Measurements from ENCODE around the gene CCNG1. TPM values are rescaled to one million over a fixed set of nuclear protein-coding genes. Genes with fewer than 3 reads are reported as not detected.

CCNG1 gene
- polyA plus RNA-seq, 2 of the 4 experiments (the other 2 are of a cell fraction), result 76.5 to 80.8 TPM

DNA sequence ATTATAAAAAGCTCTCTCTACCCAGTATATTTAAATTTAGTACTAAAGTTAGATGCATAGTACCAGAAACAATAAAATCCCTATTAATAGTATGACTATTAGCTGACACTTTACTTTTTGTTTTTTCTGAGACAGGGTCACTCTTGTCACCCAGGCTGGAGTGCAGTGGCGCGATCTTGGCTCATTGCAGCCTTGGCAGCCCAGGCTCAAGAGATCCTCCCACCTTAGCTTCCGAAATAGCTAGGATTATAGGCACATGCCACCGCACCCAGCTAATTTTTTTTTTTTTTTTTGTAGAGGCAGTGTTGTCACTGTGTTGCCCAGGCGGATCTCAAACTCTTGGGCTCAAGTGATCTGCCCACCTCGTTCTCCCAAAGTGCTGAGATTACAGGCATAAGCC, 8.0 kb downstream of the CCNG1 start (continued):
- TF ChIP-seq, protein P1, sequence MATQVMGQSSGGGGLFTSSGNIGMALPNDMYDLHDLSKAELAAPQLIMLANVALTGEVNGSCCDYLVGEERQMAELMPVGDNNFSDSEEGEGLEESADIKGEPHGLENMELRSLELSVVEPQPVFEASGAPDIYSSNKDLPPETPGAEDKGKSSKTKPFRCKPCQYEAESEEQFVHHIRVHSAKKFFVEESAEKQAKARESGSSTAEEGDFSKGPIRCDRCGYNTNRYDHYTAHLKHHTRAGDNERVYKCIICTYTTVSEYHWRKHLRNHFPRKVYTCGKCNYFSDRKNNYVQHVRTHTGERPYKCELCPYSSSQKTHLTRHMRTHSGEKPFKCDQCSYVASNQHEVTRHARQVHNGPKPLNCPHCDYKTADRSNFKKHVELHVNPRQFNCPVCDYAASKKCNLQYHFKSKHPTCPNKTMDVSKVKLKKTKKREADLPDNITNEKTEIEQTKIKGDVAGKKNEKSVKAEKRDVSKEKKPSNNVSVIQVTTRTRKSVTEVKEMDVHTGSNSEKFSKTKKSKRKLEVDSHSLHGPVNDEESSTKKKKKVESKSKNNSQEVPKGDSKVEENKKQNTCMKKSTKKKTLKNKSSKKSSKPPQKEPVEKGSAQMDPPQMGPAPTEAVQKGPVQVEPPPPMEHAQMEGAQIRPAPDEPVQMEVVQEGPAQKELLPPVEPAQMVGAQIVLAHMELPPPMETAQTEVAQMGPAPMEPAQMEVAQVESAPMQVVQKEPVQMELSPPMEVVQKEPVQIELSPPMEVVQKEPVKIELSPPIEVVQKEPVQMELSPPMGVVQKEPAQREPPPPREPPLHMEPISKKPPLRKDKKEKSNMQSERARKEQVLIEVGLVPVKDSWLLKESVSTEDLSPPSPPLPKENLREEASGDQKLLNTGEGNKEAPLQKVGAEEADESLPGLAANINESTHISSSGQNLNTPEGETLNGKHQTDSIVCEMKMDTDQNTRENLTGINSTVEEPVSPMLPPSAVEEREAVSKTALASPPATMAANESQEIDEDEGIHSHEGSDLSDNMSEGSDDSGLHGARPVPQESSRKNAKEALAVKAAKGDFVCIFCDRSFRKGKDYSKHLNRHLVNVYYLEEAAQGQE (IDR thresholded peaks at IDR 0.05), result no peak

DNA sequence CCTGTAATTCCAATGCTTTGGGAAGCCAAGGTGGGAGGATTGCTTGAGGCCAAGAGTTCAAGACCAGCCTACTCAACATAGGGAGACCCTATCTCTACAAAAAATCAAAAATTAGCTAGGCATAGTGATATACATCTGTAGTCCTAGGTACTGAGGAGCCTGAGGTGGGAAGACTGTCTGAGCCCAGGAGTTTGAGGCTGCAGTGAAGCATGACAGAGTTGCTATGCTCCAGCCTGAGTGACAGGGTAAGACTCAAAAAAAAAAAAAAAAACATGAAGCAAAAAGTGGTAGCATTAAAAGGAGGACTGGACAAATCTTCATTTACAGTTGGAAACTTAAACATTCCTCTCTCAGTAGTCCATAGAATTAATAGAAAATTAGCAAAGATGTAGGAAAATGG, 9.8 kb downstream of the CCNG1 start:
- TF ChIP-seq JUN (IDR thresholded peaks at IDR 0.05), result no peak
- no peak for TF ChIP-seq RARB (CRISPR knock-in tag; IDR thresholded peaks at IDR 0.05)
- no peak for TF ChIP-seq CHD2 (IDR thresholded peaks at IDR 0.05; ENCODE audit: low read length, partially characterized antibody)
- TF ChIP-seq ESRRA (IDR thresholded peaks at IDR 0.05; ENCODE audit: borderline replicate concordance, low read length), result no peak
- TF ChIP-seq, protein P2, sequence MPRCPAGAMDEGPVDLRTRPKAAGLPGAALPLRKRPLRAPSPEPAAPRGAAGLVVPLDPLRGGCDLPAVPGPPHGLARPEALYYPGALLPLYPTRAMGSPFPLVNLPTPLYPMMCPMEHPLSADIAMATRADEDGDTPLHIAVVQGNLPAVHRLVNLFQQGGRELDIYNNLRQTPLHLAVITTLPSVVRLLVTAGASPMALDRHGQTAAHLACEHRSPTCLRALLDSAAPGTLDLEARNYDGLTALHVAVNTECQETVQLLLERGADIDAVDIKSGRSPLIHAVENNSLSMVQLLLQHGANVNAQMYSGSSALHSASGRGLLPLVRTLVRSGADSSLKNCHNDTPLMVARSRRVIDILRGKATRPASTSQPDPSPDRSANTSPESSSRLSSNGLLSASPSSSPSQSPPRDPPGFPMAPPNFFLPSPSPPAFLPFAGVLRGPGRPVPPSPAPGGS (IDR thresholded peaks at IDR 0.05), result no peak
- TF ChIP-seq POLR2AphosphoS2 (conservative IDR thresholded peaks at IDR 0.05; ENCODE audit: low read length), result no peak
- ATAC-seq (no peak), DNase-seq (ENCODE audit: low read depth in 1 of 2, low spot score in 1 of 2) (no peak), FAIRE-seq (no peak)
- no peak overlapping the region for H3K27ac ChIP-seq
- no peak overlapping the region for H3K4me2 ChIP-seq
- CTCF ChIA-PET, result no interaction called here
- no peaks in the 10 kb centered on the region for H3K4me1 ChIP-seq
- no peak overlapping the region for H3K4me3 ChIP-seq
- POLR2A ChIA-PET, result interaction anchor here (0.6 to 1.8 kb wide), 2 partner anchors 9 to 13 kb away, joined by 4 to 5 read pairs; partner anchors contain the start of genes CCNG1, HMMR and NUDCD2
- H3K9me3 ChIP-seq, result no peaks in the 10 kb centered on the region

DNA sequence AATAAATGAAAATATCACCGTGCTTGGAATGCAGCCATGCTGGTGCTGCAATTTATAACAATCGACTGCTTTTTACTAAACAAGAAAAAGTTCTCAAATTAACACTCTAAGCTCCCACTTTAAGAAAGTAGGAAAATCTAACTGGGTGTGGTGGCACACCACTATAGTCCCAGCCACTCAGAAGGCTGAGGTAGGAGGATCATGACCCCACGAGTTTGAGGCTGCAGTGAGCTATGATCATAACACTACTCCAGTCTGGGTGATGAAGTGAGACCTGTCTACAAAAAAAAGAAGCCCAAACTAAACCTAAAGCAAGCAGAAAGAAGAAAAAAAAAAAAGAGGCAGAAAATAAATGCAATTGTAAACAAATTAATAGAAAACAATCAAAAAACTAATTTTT, 10.5 kb downstream of the CCNG1 start:
- 91% methylated on average over 3 of the region's 3 CpGs for WGBS (ENCODE audit: missing lambda C conversion rate)
- Histone ChIP-seq H3K27ac (no peak overlapping the region), H3K4me2 (no peak overlapping the region), H3K9me3 (no peaks in the 10 kb centered on the region), H3K4me1 (no peaks in the 10 kb centered on the region), H3K4me3 (no peak overlapping the region)
- CTCF ChIA-PET, result no interaction called here
- no peak for DNase-seq (ENCODE audit: low read depth in 1 of 2, low spot score in 1 of 2)
- TF ChIP-seq FOSL2 (IDR thresholded peaks at IDR 0.05) (no peak), FOSL2 (CRISPR knock-in tag; IDR thresholded peaks at IDR 0.05) (no peak)
- POLR2A ChIA-PET, result interaction anchor here (0.6 to 1.8 kb wide), 2 partner anchors 10 to 12 kb away, joined by 4 to 5 read pairs; partner anchors contain the start of genes CCNG1, HMMR and NUDCD2
- no peak for ATAC-seq
- no peak for FAIRE-seq

DNA sequence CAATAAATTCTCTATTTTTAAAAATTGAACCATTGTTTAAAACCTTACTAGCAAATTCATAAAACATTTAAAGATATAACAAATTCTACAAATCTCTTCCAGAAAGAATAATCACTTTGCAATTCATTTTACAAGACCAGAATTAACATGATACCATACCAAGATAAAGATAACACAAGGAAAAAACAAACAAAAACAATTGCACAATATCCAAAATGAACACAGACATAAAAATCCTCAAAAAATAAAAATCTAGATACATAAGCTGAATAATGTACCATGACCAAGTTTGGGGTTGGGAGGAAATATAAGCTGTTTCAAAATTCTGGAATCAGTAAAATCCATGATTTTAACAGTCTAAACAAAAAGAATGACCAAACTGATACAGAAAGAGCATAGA, 11.1 kb downstream of the CCNG1 start:
- Histone ChIP-seq H3K27ac (no peak overlapping the region), H3K4me3 (no peak overlapping the region), H3K4me2 (no peak overlapping the region), H3K4me1 (no peaks in the 10 kb centered on the region), H3K9me3 (no peaks in the 10 kb centered on the region)
- DNase-seq (ENCODE audit: low read depth in 1 of 2, low spot score in 1 of 2) (no peak), FAIRE-seq (peak; percentile 23), ATAC-seq (no peak)
- POLR2A ChIA-PET, result interaction anchor here (3.3 kb wide), 1 partner anchor 11 kb away, joined by 17 read pairs; the partner anchor contains the start of genes HMMR and NUDCD2
- TF ChIP-seq RFX5 (IDR thresholded peaks at IDR 0.05) (no peak), SMC3 (IDR thresholded peaks at IDR 0.05) (no peak), POLR2AphosphoS2 (conservative IDR thresholded peaks at IDR 0.05; ENCODE audit: low read length) (no peak), POLR2A (IDR thresholded peaks at IDR 0.05; ENCODE audit: low read length) (no peak), ESRRA (IDR thresholded peaks at IDR 0.05; ENCODE audit: borderline replicate concordance, low read length) (no peak), ZSCAN20 (CRISPR knock-in tag; IDR thresholded peaks at IDR 0.05) (no peak), TP53 (CRISPR knock-in tag; IDR thresholded peaks at IDR 0.05) (no peak), NR3C1 (IDR thresholded peaks at IDR 0.05) (no peak), JUNB (IDR thresholded peaks at IDR 0.05) (no peak), FOXS1 (CRISPR knock-in tag; IDR thresholded peaks at IDR 0.05) (no peak), PHF8 (IDR thresholded peaks at IDR 0.05; ENCODE audit: borderline replicate concordance, low read depth) (no peak), BHLHE40 (IDR thresholded peaks at IDR 0.05; ENCODE audit: low read depth, low read length) (no peak), HOXA7 (CRISPR knock-in tag; IDR thresholded peaks at IDR 0.05) (no peak), KDM1A (IDR thresholded peaks at IDR 0.05; ENCODE audit: low read depth) (no peak), TFCP2L1 (CRISPR knock-in tag; IDR thresholded peaks at IDR 0.05) (no peak)
- TF ChIP-seq, protein P3, sequence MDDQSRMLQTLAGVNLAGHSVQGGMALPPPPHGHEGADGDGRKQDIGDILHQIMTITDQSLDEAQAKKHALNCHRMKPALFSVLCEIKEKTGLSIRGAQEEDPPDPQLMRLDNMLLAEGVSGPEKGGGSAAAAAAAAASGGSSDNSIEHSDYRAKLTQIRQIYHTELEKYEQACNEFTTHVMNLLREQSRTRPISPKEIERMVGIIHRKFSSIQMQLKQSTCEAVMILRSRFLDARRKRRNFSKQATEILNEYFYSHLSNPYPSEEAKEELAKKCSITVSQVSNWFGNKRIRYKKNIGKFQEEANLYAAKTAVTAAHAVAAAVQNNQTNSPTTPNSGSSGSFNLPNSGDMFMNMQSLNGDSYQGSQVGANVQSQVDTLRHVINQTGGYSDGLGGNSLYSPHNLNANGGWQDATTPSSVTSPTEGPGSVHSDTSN (IDR thresholded peaks at IDR 0.05), result no peak
- TF ChIP-seq, protein P4, sequence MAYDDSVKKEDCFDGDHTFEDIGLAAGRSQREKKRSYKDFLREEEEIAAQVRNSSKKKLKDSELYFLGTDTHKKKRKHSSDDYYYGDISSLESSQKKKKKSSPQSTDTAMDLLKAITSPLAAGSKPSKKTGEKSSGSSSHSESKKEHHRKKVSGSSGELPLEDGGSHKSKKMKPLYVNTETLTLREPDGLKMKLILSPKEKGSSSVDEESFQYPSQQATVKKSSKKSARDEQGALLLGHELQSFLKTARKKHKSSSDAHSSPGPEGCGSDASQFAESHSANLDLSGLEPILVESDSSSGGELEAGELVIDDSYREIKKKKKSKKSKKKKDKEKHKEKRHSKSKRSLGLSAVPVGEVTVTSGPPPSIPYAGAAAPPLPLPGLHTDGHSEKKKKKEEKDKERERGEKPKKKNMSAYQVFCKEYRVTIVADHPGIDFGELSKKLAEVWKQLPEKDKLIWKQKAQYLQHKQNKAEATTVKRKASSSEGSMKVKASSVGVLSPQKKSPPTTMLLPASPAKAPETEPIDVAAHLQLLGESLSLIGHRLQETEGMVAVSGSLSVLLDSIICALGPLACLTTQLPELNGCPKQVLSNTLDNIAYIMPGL (CRISPR knock-in tag; IDR thresholded peaks at IDR 0.05; ENCODE audit: borderline replicate concordance), result no peak
- CTCF ChIA-PET, result no interaction called here
